GM18873 (cell line): ENCODE data around the gene MTMR4.
"Not testable (repeated sequence)": the region's sequence is repeated elsewhere in the genome, so short reads cannot be mapped to it uniquely, and the experiment has no call there.

Experiments used
- ATAC-seq: cut with Tn5 transposase; IDR thresholded peaks from one replicate; pipeline ENCODE4 v1.9.1; 2021; ENCODE audit warnings: mild to moderate bottlenecking, moderate library complexity, moderate number of reproducible peaks; ENCODE audit not compliant: unreplicated experiment, low FRiP score

Gene MTMR4

GRCh38 chr17:58498177-58498828 lies 16.1 kb downstream of the MTMR4 start:
- ATAC-seq: no peak

GRCh38 chr17:58493506-58493905 lies 20.9 kb downstream of the MTMR4 start:
- ATAC-seq: no peak

DNA sequence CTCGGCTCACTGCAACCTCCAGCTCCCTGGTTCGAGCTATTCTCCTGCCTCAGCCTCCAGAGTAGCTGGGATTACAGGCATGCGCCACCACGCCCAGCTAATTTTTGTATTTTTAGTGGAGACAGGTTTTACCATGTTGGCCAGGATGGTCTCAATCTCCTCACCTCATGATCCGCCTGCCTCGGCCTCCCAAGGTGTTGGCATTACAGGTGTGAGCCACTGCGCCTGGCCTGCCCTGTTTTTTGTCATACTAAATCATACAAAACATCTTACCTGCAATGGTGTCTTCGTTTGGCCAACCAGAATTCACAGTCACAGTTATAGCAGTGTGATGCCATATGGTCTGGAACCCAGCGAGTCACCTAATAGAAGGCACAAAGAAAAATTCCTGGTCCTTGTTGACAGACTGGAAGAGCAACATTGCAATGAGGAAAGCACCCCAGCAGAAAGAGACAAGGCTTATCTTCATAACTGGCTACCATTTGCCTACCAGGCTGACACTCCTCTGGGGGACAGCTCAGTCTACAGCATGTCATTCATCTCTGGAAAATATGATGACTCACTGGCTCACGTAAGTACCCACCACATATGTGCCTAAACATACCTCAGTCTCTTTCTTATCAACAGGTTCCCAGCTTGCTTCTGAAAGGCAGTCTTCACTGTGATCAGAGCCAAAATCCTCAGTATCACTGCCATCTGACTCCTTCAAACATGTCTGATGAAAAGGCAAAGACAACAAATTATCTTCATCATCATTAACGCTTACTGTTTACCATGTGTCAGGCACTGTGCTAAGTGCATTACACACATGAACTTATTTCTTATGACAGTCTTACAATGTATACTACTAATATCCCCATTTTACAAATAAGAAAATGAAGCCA lies 22.0 kb downstream of the MTMR4 start:
- no peak for ATAC-seq

DNA sequence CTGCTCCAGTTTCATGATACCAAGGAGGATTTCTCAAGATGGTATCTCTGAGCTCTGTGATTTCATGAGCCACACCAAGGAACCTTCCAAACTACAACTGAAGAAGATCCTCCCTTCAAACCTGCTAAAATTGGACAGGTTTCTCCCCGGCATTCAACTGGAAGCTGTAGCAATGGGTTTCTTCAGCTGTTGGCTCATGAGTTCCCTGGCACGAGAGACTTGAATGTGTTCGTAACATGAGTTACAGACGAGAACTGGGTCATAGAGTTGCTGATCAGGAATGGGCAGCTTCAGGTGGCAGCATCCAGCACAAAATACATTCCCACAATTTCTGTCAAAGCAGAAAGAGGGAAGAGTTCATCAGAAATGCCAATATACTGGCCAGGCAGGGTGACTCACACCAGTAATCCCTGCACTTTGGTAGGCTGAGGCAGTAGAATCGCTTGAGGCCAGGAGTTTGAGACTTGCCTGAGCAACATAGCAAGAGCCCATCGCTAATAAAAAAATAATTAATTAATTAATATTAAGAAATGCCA lies 22.9 kb downstream of the MTMR4 start:
- no peak for ATAC-seq

GRCh38 chr17:58488428-58488890 lies 26.0 kb downstream of the MTMR4 start:
- no peak for ATAC-seq

GRCh38 chr17:58487589-58488427 lies 26.6 kb downstream of the MTMR4 start, which contains the start of gene HSF5:
Gene HSF5, minus strand, starts transcription at chr17:58488408. Its CDS starts 134 bp downstream, at chr17:58488274.
- no peak for ATAC-seq

DNA sequence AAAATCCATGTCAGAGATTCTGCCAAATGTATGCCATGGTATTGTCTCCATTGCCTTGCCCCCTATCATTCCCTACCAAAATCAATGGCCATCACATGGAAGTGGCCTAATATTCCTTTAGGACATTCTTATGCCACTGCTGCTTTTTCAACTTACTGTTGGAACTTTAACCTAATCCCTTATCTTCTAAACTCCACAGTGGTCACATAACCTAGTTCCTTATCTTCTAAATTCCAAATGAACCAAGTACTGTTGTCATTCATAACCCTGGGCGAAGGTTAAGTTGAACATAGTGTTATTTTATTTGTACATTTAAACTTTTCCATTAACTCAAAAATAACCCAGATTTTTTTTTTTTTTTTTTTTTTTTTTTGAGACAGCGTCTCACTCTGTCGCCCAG lies 29.8 kb downstream of the MTMR4 start:
- ATAC-seq: no peak

GRCh38 chr17:58481798-58482197 lies 32.6 kb downstream of the MTMR4 start:
- not testable (repeated sequence) for ATAC-seq

- no peak for ATAC-seq
These were observed 34.3 kb downstream of the MTMR4 start for GRCh38 chr17:58480090-58480489.

DNA sequence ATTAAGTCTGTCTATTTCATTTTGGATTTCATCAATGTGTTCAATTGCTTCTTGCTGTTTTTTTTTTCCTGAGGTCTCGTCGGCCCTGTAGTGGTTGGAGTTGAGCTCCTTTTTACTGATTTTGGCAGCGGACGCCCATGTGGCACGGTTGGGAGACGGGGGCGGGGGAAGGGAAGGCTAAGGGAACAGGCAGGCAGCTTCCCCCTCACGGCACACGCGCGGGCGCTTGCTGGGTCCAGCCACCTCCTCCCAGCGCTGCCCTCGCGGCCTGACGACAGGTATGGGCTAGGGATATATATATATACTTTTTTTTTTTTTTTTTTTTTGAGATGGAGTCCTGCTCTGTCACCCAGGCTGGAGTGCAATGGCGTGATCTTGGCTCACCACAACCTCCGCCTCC lies 37.6 kb downstream of the MTMR4 start:
- no peak for ATAC-seq

GRCh38 chr17:58475985-58476384 lies 38.5 kb downstream of the MTMR4 start:
- no peak for ATAC-seq

- ATAC-seq: no peak
These were observed 44.1 kb downstream of the MTMR4 start for GRCh38 chr17:58470356-58470755.

GRCh38 chr17:58468944-58469343 lies 45.5 kb downstream of the MTMR4 start:
- ATAC-seq: no peak

DNA sequence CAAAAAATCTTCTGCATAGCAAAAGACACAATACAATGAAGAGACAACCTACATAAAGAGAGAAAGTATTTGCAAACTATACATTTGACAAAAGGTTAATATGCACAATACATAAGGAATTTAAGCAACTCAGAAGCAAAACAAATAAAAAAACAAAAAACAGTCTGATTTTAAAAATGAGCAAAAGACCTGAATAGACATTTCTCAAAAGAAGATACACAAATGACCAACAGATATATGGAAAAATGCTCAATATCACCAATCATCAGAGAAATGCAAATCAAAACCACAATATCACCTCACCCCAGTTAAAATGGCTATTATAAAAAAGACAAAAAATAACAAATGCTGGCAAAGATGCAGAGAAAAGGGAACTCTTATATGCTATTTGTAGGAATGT lies 58.9 kb downstream of the MTMR4 start:
- no peak for ATAC-seq

- no peak for ATAC-seq
These were observed 61.7 kb downstream of the MTMR4 start for GRCh38 chr17:58452738-58453137.

GRCh38 chr17:58447039-58447975 lies 67.1 kb downstream of the MTMR4 start:
- ATAC-seq: no peak

- no peak for ATAC-seq
These were observed 68.4 kb downstream of the MTMR4 start for GRCh38 chr17:58446086-58446485.
